H1 (cell line): ENCODE results near the gene CYBA. TPM values are rescaled to one million over a fixed set of nuclear protein-coding genes. Genes with fewer than 3 reads are reported as not detected.

Source experiments
- BACH1 ChIP-seq: IDR thresholded peaks from 2 replicates; pipeline ENCODE4 v1.6.1; 2012; ENCODE audit warnings: low read length, improper control_type of control experiment
- CBX5 ChIP-seq: fragments of 300-800, 300-1000 bp; sonication (generic); IDR thresholded peaks from 2 replicates; pipeline ENCODE4 v1.7.1; 2016; ENCODE audit warnings: antibody characterized with exemption, low read length, low read depth
- CREB1 ChIP-seq: IDR thresholded peaks from 2 replicates; pipeline ENCODE4 v1.6.1; 2012; ENCODE audit warnings: inconsistent platforms
- CTCF ChIP-seq, 3 experiments: IDR thresholded peaks; 1 replicate in 2 of 3; 2 replicates in 1 of 3; pipeline versions ENCODE4 v1.5.1 to v1.6.1; 2011; ENCODE audit warnings: low read length in 3 of 3, mild to moderate bottlenecking in 3 of 3, inconsistent platforms in 2 of 3, low read depth in 1 of 3, moderate library complexity in 1 of 3; ENCODE audit not compliant: insufficient read depth in 1 of 3; ENCODE audit errors: control extremely low read depth in 1 of 3
- HDAC2 ChIP-seq, 2 experiments: fragments of 300-600 bp in 1 of 2; sonication (generic) in 1 of 2; IDR thresholded peaks; 2 replicates each; pipeline ENCODE4 v1.6.1; 2011 to 2012; ENCODE audit warnings: low read depth in 2 of 2, low read length in 2 of 2, mild to moderate bottlenecking in 2 of 2, moderate library complexity in 2 of 2, borderline replicate concordance in 1 of 2, inconsistent platforms in 1 of 2
- KDM4A ChIP-seq: IDR thresholded peaks from one replicate; pipeline ENCODE4 v1.7.1; 2012; ENCODE audit warnings: low read depth, mild to moderate bottlenecking, moderate library complexity, low read length, inconsistent platforms; ENCODE audit not compliant: severe bottlenecking
- KDM5A ChIP-seq: fragments of 200-600 bp; IDR thresholded peaks from 2 replicates; pipeline ENCODE4 v1.7.1; 2012; ENCODE audit warnings: mild to moderate bottlenecking, low read length, inconsistent platforms, mixed read lengths
- NRF1 ChIP-seq: IDR thresholded peaks from 2 replicates; pipeline ENCODE4 v1.6.1; 2011; ENCODE audit warnings: mild to moderate bottlenecking, low read depth, low read length, improper control_type of control experiment
- SIRT6 ChIP-seq: IDR thresholded peaks from one replicate; pipeline ENCODE4 v1.7.1; 2012; ENCODE audit warnings: low read length, inconsistent platforms
- SP1 ChIP-seq: IDR thresholded peaks from 2 replicates; pipeline ENCODE4 v1.6.1; 2011; ENCODE audit warnings: low read depth, low read length
- SP2 ChIP-seq: IDR thresholded peaks from 2 replicates; pipeline ENCODE4 v1.6.1; 2012; ENCODE audit warnings: mild to moderate bottlenecking, low read length, inconsistent platforms
- TAF7 ChIP-seq: optimal IDR thresholded peaks from 2 replicates; pipeline ENCODE3; 2011; ENCODE audit warnings: low read depth, mild to moderate bottlenecking, inconsistent platforms, low read length, moderate library complexity, borderline replicate concordance
- TCF12 ChIP-seq: IDR thresholded peaks from 2 replicates; pipeline ENCODE4 v1.6.1; 2011; ENCODE audit warnings: low read depth, mild to moderate bottlenecking, low read length
- TEAD4 ChIP-seq: IDR thresholded peaks from 2 replicates; pipeline ENCODE4 v1.6.1; 2012; ENCODE audit warnings: low read depth, low read length, inconsistent platforms, mixed read lengths
- polyA plus RNA-seq, 7 experiments: library from polyadenylated mRNA; depleted of rRNA in 3 of 7; stranded (reverse) in 5 of 7; unstranded in 2 of 7; fragments of >200 nt in 5 of 7; fragments of 200-250 nt in 2 of 7; gene quantifications; 1 replicate in 5 of 7; 2 replicates in 1 of 7; 4 replicates in 1 of 7; pipeline versions ENCODE4 v1.2.1 to v1.2.3, GENCODE V29; 2011 to 2013; ENCODE audit warnings: missing spikeins in 2 of 7, mixed read lengths in 2 of 7
- total RNA-seq: library from RNA; stranded (reverse); fragmentation: NEBNext Ultra II Directional; extraction: Animal tissue kit (Norgen Biotek cat#: 25700); gene quantifications from 2 replicates; pipeline ENCODE4 v1.2.1, GENCODE V29; 2021
- TF ChIP-seq, protein P1 (sequence below): IDR thresholded peaks from 2 replicates; pipeline ENCODE4 v1.6.1; 2012; ENCODE audit warnings: inconsistent platforms

CYBA gene
- total and polyA plus RNA-seq, 2 of the 8 experiments (the other 6 are each of a cell fraction or from before 2014, with no cell fraction given): 136 to 254 TPM

- TF ChIP-seq KDM5A (no peak), SIRT6 (no peak), CBX5 (no peak), NRF1 (0 out of 2 replicates have a peak, but pooled peaks have one; percentile 0), CREB1 (no peak), SP2 (no peak), BACH1 (no peak), KDM4A (peak; percentile 65), SP1 (no peak), HDAC2 (IDR thresholded peaks at IDR 0.05; ENCODE audit: borderline replicate concordance in 1 of 2, low read depth in 2 of 2, low read length in 2 of 2) (0 out of 4 replicates have a peak, but pooled peaks of 1 of the 2 experiments have one; percentile 4), TCF12 (no peak), TAF7 (no peak), CTCF (IDR thresholded peaks at IDR 0.05; ENCODE audit: control extremely low read depth in 1 of 3, insufficient read depth in 1 of 3, low read depth in 1 of 3, low read length in 3 of 3) (no peak), TEAD4 (no peak)
- TF ChIP-seq, protein P1, sequence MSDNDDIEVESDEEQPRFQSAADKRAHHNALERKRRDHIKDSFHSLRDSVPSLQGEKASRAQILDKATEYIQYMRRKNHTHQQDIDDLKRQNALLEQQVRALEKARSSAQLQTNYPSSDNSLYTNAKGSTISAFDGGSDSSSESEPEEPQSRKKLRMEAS: no peak
Measured at GRCh38 chr16:88649924-88650748, 717 bp downstream of the CYBA start (continued).
